ENCODE results near the gene PEA15. TPM values are rescaled to one million over a fixed set of nuclear protein-coding genes. Genes with fewer than 3 reads are reported as not detected.

Gene PEA15
- total RNA-seq, 1 donor from 2014 or later, result 324 TPM

DNA sequence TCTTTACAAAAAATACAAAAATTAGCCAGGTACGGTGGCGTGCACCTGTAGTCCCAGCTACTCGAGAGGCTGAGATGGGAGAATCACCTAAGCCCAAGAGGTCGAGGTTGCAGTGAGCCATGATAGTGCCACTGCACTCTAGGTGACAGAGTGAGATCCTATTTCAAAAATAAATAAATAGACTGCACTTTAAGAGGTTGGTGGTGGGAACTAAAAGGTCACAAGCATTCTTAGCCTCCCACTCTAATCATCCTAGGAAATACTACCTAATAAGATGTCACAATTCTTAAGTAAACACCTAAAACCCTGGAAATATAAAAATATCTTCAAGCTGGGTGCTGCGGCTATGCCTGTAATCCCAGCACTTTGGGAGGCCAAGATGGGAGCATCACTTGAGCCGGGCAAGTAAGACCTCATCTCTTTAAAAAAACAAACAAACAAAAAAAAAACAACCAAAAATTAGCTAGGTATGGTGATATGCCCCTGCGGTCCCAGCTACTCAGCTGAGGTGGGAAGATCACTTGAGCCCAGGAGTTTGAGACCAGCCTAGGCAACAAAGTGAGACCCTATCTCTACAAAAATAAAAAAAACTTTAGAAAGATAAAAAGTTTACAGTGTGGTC is 53.1 kb downstream of the PEA15 start:
- DNase-seq (ENCODE audit: low spot score), result no peak
- no peak for ATAC-seq
- intact Hi-C loops (cut with DNase I), result loop anchor here (10.0 kb wide), 1 partner anchor 163 kb away; the partner anchor contains the start of gene IGSF8

DNA sequence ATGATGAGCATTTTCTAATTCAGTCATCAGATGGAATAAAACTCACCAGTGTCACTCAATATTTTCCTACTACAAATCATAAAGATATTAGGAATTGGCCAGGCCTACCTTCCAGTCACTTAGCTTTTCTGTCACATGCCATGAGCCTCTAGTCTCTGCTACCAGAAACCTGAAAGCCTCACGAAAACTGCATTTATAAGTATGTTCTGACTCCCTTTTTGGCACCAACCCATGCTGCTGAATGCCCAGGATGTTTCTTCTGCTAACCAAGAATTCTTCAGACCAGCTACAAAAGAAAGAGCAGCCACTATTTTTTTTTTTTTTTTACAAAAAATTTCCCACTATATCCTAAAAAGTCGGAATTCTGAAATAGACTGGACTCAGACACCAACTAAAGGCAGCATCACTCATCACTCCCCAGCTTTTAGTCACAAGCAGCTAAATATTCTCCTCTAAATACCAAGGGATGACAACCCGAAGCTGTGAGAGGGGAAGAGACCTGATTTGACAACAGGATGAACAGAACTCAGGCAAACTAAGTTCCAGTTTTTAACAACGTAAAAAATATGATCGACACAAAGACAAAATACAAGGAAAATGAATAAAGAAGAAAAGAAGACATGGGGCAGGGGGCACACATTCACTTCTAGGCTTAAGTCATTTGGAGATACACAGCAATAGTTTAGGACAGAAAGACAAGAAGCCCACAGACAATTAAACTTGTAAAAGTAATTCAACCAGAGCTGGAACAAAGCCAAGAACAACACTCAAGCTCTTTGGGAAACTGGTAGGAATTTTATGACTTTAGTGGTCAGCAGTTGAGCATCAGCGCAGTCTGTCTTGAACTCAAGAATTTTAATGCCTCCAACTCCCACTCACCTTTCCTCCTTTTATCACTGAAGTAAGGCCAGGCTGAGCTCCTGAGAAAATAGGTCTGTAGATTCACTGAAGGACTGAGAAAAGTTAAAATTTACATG is 55.5 kb downstream of the PEA15 start:
- no peak for DNase-seq (ENCODE audit: low spot score)
- no peak for ATAC-seq
- intact Hi-C loops (cut with DNase I), result no loop called here

DNA sequence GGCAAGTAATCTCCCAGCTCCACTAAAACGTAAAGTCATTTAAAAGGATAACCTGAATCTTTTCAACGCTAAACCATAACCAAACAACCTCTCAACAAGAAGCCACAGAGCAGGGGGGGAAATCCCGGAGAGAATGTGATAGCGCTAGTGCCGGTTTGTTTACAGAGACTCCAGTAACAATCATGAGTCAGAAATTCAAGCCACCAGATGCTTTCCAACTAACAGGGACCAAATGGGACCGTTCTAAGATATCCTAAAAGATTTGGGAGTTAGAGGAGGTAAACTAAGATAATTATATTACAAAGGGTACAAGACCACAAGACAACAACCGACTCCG is 56.3 kb downstream of the PEA15 start:
- DNase-seq (ENCODE audit: low spot score), result no peak
- intact Hi-C loops (cut with DNase I), result no loop called here
- peak; percentile 33 for ATAC-seq

DNA sequence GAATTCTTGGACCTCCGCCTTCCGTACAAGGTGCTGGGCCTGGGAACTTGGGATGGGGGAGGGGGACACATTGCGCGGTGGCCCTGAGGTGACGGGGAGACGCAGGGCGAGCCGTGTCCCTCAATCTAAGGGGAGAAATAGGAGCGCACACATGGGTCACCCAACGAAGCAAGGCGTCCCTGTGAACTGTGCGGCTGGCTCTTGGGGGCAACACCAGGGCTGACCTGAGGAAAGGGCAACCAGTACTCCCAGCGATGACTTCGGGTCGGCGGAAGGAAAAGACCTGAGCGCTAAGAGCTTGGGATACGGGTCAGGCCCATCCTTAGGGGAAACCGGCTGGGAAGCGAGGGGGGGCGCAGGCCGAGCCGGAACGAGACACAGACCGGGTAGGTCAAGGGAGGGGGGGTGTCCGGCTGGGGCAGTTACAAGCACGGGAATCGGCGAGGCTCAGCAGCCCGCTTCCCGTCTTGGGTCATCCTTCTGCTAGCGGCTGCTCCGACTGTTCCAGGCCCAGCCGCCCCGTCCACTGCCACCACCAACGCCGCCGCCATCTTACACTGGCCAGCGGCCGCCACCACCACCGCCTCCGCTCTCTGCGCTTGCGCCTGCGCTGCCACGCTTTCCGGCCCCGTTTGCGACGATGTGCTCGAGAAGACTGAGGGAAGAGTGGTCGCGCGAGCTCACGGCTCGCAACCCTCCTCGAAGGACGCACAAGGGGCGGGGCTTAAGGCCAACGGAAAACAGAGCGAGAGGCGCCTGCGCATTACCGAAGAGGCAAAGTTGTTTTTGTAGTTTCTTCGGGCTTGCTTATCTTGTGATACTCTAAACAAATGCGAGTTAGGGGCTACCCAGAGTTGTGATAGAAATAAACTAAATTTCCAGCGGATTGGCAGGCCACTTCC is 57.0 kb downstream of the PEA15 start, which contains the start of gene DCAF8:
TSS of gene DCAF8 (minus strand) at position 657 of the 902 bp plus-strand sequence. CDS start 18,541 bp downstream, outside the sequence.
- intact Hi-C loops (cut with DNase I), result no loop called here
- ATAC-seq, result peak; percentile 99
- DNase-seq (ENCODE audit: low spot score), result peak; percentile 99

DNA sequence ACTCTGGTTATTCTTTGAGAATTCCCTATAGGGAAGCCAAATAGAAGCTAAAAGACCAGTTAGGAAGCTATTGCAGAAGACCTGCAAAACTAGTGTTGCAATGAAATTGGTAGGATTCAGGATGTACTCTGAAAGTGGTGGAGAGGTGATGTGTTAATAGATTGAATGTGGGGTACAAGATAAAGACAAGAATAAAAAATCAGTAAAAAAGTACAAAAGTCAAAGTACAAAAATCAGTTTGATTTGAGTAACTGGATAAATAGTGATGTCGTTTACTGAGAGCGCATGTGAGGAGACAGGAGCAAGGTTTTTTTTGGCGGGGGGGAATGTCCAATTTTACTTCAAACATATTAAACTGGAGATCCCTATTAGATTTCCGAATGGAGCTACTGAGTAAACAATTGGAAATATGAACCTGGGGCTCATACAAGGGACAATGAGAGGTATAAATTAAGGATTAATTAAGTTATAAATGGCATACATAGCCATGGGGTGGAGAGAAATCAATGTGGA is 59.7 kb downstream of the PEA15 start:
- DNase-seq (ENCODE audit: low spot score) (no peak), ATAC-seq (no peak)
- intact Hi-C loops (cut with DNase I), result no loop called here

Other genes starting within 250 kb of the PEA15 start
- gene PIGM, start 173.4 kb upstream of the PEA15 start, total RNA-seq, result 5.9 TPM
- 23.7 TPM for gene KCNJ10, start 135.2 kb upstream of the PEA15 start, total RNA-seq
- gene KCNJ9, start 123.8 kb upstream of the PEA15 start, total RNA-seq, result 0.18 TPM
- 54.9 TPM for gene IGSF8, start 106.8 kb upstream of the PEA15 start, total RNA-seq
- 136 TPM for gene ATP1A2, start 89.6 kb upstream of the PEA15 start, total RNA-seq
- gene ATP1A4, start 53.8 kb upstream of the PEA15 start, total RNA-seq, result 1.2 TPM
- gene CASQ1, start 14.8 kb upstream of the PEA15 start, total RNA-seq, result 1.1 TPM
- gene DCAF8, start 57.2 kb downstream of the PEA15 start, total RNA-seq, result 142 TPM
- gene PEX19, start 79.7 kb downstream of the PEA15 start, total RNA-seq, result 71.1 TPM
- 147 TPM for gene COPA, start 137.9 kb downstream of the PEA15 start, total RNA-seq
- gene NCSTN, start 138.0 kb downstream of the PEA15 start, total RNA-seq, result 64.7 TPM
- gene NHLH1, start 161.7 kb downstream of the PEA15 start, total RNA-seq, result not detected
- gene VANGL2, start 195.2 kb downstream of the PEA15 start, total RNA-seq, result 7.1 TPM

All from sciatic nerve (tissue), 2 donors.